Stimulated activated CD8-positive, alpha-beta memory T cell treated with anti-CD3 and anti-CD28 coated beads, Interleukin-2, amount 100 ng/mL, for 1 hour (primary cell): ENCODE data around the gene LMOD2.
"Not testable (repeated sequence)": the region's sequence is repeated elsewhere in the genome, so short reads cannot be mapped to it uniquely, and the experiment has no call there.

Source experiments
- DNase-seq, 2 donors: peaks; one replicate each; pipeline ENCODE4 v3.0.0-alpha.2; 2020; ENCODE audit warnings: low read depth in 2 of 2

LMOD2 gene

GRCh38 chr7:123655614-123656013 lies at the start of gene LMOD2:
Gene LMOD2, plus strand, starts transcription at chr7:123655866. Its CDS starts 98 bp downstream, at chr7:123655964.
- no peak for DNase-seq

- no peak for DNase-seq
These were observed 48.2 kb upstream of the LMOD2 start for GRCh38 chr7:123607423-123607975.

DNA sequence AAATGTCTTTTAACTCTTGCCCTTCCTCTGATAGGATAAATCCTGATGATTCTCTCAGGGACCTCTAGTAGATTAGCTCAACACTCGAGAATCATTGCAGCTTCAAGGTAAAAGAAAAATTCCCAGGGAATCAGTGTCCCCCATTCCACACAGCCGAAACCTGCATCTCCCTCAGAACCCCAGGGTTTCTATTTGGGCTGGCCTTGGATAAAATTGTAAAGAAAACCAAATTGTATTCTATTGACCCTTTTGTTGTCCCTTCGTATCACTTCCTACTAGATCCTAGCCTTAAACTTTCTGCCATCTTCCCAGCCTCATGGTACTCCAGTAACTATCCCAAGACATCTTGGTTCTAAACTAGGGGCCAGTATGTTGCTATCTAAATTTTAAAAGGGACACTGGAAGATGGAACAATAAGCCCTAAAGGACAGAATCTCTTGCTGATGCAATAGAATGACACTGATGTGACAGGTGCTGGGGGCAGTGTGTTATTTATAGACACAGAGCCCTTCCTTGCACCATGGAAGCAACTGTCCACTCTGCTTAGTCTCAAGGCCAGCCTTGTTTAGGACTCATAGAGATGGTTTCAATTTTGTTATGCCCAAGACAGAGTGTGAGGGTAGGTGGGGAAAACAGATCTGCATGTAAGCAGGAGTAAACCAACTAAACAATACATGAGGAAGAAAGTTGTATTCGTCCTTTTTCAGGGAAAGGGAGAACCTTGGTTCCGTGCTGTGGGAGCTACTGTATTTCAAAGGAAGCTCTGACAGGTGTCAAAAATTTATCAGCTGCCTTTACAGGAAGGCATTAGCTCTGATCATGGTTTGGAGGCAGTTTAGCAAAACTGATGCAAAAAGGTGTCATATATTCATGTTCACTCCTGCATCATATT lies 46.4 kb upstream of the LMOD2 start:
- no peak for DNase-seq

DNA sequence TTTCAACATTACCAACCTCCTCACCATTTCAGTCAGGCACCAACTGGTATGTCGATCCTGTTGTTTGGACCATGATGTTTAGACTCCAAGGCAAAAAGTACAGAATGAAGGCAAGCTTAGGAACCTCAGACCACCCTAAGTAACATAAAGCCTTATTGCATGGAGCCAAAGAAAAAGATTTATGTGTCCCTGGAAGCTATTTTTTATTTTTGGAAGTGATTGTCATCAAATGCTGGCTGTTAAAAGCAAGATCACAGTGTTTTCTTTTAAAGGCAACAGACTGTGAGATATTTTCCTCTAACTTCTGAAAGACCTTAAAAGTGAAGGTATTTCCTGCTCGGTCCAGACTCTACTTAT lies 45.8 kb upstream of the LMOD2 start:
- no peak for DNase-seq

DNA sequence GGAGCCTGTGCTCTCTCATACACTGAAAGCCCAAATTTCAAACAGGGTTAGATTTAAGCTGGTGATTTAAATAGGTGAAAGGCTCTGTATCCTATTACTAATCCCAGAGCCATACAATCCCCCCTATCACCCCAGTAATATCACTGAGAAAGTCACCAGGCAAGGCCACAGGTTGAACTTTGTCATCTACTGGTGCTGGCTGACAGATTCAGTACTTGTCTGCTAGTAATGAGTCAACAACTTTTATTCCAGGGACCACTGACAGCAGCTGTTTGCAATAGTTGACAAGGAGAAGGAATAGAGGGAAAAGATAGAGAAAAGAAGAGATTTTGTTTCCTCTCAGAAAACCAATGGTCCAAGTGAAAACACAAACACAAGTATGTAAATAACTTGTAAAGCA lies 43.6 kb upstream of the LMOD2 start:
- DNase-seq = no peak

GRCh38 chr7:123615344-123615743 lies 40.3 kb upstream of the LMOD2 start:
- no peak for DNase-seq

DNA sequence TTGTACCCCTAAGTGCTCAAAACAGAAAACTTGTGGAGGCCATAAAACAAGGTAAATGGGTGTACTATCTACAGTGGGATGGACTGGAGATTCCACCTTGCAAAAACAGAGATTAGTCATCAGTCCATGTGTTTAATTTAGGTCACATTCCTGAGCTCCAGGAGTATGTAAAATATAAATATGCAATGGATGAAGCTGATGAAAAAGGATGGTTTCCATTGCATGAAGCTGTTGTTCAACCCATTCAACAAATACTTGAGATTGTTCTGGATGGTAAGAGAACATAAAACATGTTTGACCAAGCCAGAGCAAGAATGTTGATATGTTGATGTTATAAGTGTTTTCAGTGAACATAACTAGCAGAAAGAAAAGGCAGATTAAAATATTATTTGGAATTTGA lies 39.4 kb upstream of the LMOD2 start:
- no peak for DNase-seq

DNA sequence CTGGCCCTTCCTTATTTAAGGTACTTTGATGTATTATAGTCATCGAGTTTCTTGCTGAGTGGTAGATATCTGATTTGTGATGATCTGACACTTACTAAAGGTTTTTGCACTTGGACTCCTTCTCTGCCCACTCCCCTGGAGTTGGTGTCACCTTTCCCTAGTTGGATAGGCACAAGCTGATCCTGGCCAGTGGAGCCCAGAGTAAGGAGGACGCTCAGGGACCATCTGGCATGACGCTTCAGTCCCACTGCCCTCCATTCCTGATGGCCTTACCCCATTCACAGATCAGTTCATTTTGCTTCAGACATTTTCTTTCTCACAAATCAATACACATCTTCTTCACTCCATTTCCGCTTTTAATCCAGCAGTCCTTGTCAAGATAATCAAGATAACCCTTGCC lies 34.0 kb upstream of the LMOD2 start:
- no peak for DNase-seq

GRCh38 chr7:123622660-123623386 lies 32.8 kb upstream of the LMOD2 start:
- no peak for DNase-seq

GRCh38 chr7:123624527-123625183 lies 31.0 kb upstream of the LMOD2 start:
- DNase-seq = peak; percentile 5 to 19

DNA sequence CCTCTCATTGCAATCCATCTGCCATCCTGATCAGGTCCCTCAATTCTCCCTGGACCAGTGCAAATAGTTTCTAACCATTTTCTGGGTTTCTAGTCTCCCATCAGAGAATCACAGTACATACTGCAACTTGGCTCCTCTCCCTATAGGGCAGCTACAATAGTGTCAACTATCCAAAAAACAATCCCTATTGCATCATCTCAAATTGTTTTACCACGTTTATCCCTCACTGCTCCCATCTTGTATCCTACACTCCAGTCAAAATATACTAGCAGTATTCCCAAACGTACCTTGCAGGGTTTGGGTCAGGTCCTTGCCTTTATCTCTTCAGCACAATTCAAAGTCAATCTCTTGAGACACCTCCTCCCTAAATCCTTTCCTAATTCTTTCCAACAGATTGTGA lies 30.4 kb upstream of the LMOD2 start:
- DNase-seq = no peak

GRCh38 chr7:123627851-123628250 lies 27.8 kb upstream of the LMOD2 start:
- DNase-seq = no peak

GRCh38 chr7:123628829-123629228 lies 26.8 kb upstream of the LMOD2 start:
- no peak for DNase-seq

- DNase-seq = no peak
These were observed 26.4 kb upstream of the LMOD2 start for GRCh38 chr7:123629281-123629680.

DNA sequence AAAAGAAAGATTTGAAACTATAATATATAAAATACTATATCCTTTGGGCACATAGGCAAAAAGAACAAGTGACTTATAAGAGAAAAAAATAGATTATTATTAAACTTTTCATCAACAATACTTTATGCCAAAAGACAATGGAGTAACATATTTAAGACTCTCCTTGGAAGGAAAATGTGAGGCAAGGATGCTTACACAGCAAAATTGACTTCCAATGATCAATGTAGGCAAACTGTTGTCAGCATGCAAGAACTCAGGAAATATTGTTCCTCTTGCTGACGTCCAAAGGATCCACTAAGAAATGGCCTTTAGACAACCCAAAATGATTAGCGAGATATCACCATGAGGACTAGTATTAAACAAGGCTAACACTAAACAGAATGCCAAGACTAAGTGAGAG lies 22.9 kb upstream of the LMOD2 start:
- no peak for DNase-seq

DNA sequence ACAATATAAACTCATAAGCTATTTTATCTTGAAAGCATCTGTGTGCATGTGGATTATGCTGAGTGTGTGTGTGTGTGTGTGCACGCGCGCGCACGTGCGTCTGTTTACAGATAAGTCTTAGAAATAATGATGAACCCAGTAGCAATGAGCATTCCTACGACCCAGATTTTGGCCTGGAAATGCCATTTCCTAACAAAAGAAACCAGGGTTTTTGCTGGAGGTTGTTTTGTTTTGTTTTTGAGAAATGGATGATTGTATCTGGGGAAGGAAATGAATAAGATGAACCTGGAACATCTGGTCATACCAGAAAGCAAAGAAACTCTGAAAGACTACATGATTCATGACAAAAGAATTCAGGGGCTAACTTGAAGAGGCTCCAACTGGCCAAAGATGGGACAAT lies 22.1 kb upstream of the LMOD2 start:
- DNase-seq = no peak

DNA sequence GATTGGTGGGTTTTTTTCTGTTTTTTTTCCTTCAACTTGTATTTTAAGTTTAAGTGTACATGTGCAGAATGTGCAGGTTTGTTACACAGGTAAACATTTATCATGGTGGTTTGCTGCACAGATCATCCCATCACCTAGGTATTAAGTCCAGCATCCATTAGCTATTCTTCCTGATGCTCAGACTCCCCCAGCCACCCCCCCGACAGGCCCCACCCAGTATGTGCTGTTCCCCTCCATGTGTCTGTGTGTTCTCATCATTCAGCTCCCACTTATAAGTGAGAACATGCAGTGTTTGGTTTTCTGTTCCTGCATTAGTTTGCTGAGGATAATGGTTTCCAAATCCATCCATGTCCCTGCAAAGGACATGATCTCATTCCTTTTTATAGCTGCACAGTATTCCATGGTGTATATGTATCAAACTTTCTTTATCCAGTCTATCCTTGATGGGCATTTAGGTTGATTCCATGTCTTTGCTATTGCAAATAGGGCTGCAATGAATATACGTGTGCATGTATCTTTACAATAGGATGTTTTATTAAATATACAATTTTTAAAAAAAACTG lies 21.6 kb upstream of the LMOD2 start:
- DNase-seq = not testable (repeated sequence)

DNA sequence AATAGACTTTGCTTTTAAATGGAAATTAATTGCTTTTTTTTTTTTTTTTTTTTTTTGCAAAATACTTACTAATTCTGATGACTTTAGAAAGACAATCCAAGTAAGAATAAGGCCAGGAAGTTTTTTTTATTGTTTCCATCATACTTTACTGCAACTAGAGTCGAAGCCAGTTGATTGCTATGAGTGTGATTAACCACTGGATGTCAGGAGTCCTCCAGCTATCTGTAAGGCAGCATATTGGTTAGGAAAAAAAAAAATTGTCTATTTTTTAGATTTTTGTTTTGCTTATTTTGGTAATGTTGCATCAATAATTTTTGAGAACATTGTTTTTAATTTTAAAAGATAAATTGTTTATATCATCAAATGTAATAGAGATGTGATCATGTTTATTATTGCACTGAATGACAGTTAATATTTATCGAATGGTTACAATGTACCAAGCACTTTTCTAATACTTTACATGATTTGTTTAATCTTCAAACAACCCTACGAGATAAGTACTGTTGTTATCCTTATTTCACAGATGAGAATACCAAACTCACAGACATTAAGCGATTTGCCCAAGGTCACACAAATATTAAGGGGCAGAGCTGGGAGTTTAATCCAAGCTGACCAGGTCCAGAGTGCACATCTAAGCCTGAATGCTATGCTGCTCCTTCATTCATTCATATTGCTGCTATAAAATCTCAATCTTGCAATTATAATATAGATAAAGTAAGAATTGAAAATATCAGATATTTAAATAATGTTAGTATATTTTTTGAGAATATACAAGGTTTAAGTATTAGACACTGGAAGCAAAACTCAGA lies 19.9 kb upstream of the LMOD2 start:
- DNase-seq = no peak

DNA sequence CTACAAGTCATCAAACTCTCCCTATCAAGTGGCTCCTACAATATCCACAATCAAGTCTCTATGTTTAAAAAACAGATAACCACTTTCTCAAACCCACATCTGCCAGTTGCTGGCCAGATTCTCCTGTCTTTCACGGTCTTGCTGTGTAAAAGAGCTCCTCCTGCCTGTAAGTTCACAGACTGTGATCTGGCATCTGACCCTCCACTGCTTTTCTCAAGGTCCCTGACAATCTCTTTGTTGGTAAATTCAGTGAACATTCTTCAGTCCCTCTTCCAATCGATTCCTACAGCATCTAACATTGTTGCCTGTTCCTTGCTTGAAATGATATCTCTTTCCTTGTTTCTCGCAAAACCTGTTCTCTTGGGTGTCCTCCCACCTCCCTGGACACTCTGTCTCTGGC lies 18.5 kb upstream of the LMOD2 start:
- no peak for DNase-seq

- no peak for DNase-seq
These were observed 17.8 kb upstream of the LMOD2 start for GRCh38 chr7:123637878-123638277.

DNA sequence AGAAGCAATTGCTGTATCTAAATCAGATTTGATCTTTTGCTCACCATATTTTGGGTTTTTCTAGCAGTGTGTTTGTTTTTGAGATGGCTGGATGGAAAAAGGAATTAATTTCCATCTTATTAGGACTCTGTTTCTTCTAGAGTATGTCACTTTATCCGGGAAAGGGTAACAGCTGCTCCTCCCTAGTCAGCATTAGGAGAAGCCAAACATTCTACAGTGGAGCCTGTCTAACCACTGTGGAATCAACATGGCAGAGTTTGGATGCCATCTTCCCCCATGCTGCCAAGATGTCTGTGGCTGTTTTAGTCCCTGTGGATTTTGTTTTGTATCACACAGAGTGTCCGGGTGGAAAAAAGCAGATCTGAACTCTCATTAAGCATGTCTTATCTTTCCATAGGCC lies 16.0 kb upstream of the LMOD2 start:
- no peak for DNase-seq
